HCEC 1CT (cell line): Measurements from ENCODE around the gene OXLD1.
"Not testable (repeated sequence)": the region's sequence is repeated elsewhere in the genome, so short reads cannot be mapped to it uniquely, and the experiment has no call there.

Experiments
- DNase-seq: peaks from one replicate; pipeline ENCODE4 v3.0.0-alpha.2; 2017

The OXLD1 gene

DNA sequence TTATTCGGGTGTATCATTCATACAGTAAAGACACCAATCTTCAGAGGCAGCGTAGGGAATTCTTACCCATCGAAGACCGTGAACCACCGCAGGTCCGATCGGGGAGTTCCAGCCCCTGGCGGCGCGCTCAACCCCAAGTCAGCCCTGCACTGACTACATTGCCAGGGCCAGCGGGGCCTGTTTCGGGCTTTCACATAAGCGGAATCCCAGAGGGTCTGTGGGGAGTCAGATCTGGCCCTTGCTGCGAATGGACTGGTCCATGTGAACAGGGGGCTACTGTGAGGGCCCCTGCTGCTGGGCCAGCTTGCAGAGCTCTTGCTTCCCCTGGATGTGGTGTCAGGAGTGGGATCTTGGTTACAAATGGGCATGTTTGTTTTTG lies 17.7 kb downstream of the OXLD1 start:
- DNase-seq, result no peak

- no peak for DNase-seq
Observed at GRCh38 chr17:81648013-81648706, 18.2 kb downstream of the OXLD1 start.

- no peak for DNase-seq
Observed at GRCh38 chr17:81647640-81648012, 18.8 kb downstream of the OXLD1 start.

- DNase-seq, result no peak
Observed at GRCh38 chr17:81646869-81647600, 19.4 kb downstream of the OXLD1 start.

DNA sequence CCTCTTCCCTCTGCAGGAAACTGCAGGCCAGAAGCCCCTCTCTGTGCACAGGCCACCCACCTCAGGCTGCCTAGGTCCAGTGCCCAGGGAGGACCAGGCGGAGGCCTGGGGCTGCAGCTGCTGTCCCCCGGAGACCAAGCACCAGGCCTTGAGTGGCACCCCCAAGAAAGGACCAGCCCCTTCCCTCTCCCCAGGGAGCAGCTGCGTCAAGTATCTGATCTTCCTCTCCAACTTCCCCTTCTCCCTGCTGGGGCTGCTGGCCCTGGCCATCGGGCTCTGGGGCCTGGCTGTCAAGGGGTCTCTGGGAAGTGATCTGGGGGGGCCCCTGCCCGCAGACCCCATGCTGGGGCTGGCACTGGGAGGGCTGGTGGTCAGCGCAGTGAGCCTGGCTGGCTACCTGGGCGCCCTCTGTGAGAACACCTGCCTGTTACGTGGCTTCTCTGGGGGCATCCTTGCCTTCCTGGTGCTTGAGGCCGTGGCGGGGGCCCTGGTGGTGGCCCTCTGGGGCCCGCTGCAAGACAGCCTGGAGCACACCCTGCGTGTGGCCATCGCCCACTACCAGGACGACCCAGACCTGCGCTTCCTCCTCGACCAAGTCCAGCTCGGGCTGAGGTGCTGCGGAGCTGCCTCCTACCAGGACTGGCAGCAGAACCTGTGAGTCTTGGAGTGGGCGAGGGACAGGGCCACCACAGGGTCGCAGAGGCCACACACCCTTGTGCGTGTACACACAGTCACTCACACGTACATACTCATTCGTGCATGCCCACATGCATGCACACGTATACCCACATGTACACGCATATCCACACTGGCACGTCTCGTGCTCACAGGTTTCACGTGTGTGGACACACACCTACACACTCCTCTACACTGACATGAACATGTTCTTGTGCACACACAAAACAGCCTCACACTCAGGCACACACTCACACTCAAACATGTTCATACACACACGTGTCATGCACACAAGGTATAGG lies 21.1 kb downstream of the OXLD1 start:
- DNase-seq, result no peak

- DNase-seq, result no peak
Observed at GRCh38 chr17:81644496-81644895, 21.9 kb downstream of the OXLD1 start.

- peak; percentile 85 for DNase-seq
Observed at GRCh38 chr17:81641825-81642489, 24.4 kb downstream of the OXLD1 start.

DNA sequence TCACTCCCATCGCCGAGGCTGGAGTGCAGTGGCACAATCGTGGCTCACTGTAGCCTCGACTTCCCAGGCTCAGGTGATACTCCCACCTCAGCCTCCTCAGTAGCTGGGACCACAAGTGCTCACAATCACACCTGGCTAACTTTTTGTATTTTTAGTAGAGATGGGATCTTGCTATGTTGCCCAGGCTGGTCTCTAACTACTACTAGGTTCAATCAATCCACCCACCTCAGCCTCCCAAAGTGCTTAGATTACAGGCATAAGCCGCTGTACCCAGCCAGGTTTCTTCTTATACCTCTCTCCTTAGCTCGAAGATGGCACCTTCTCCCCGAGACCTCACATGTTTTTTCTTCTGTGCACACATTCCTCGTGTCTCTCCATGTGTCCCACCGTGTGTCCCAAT lies 26.4 kb downstream of the OXLD1 start:
- DNase-seq, result no peak

GRCh38 chr17:81638683-81639082 lies 27.7 kb downstream of the OXLD1 start:
- no peak for DNase-seq

DNA sequence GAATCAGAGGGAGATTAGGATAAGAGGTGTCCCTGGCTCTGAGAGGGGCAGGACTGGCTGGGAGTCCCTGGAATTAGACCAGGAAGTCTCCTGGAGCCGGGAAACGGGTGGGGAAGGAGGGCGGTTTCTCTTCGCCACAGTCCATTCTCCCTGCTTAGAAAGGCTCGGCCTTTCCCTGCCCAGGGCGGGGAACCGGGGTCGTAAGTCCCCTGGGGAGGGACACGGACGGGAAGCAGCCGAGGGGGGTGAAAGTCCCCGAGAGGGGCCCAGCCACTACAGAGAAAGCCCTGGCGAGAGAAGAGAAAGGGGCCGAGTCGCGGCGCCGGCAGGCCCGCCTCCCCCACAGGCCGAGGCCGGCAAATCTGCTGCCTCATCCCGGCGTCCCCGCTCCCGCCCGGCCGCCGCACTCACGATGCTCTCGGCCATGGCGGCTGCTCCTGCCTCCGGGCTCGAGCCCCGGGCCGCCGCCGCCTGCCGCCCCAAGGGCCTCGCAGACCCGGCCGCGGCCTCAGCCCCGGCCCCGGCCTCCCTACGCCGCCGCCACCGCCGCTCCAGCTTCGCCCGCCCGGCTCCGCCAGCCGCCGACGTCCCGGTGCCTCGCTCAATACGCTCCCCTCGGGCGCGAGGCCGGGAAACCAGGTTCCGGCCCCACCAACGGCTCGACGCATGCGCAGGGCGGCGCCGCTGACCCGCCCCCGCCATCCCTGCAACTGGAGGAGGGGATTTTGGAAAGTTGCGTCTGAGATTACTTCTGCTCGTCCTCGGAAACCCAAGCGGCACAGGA lies 29.7 kb downstream of the OXLD1 start, which contains the start of the genes NPLOC4 and TSPAN10:
Gene NPLOC4 (minus strand): TSS at position 608 of the 784 bp plus-strand sequence. CDS start 182 bp downstream, at position 426.
Gene TSPAN10 (plus strand): TSS at position 692 of the 784 bp plus-strand sequence. CDS start 5,217 bp downstream, outside the sequence.
- DNase-seq, result peak; percentile 74

DNA sequence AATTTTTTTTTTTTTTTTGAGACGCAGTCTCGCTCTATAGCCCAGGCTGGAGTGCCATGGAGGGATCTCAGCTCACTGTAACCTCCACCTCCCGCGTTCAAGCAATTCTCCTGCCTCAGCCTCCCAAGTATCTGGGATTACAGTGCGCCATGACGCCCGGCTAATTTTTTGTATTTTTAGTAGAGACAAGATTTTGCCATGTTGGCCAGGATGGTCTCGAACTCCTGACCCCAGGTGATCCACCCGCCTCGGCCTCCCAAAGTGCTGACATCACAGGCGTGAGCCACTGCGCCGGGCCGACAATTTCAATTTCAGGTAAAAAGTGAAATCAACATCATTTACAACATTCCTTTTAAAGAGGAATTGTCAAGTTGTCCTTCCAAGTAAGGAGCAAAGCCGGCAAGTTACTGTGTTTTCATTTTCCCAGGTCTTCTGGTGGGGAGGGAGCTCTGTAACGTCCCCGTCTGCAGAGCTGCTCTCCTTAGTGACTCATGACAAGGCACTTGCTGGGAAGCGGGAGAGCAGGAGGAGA lies 30.4 kb downstream of the OXLD1 start:
- DNase-seq, result peak; percentile 35

GRCh38 chr17:81635431-81635830 lies 31.0 kb downstream of the OXLD1 start:
- no peak for DNase-seq

- no peak for DNase-seq
Observed at GRCh38 chr17:81631482-81631881, 34.9 kb downstream of the OXLD1 start.

GRCh38 chr17:81630274-81630673 lies 36.1 kb downstream of the OXLD1 start:
- no peak for DNase-seq

GRCh38 chr17:81621494-81622130 lies 44.8 kb downstream of the OXLD1 start:
- DNase-seq, result no peak

GRCh38 chr17:81618307-81618706 lies 48.1 kb downstream of the OXLD1 start:
- DNase-seq, result not testable (repeated sequence)

DNA sequence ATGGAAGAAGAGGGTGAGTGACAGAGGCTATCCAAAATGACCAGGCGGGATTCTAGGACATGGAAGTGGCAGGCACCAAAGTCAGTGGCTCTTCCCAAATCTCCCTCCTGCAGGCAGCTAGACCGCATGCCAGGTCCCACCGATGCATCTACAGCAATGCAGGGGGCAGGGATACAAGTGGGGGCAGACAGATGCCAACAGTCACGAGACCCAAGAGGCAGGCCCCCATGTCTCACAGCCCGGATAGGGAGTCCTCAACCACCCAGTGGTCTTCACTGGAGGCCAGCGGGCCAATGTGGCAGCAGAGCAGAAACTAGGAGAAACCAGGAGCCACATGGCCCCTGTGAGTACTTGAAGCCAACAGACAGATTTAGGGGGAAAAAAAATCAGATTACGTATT lies 49.5 kb downstream of the OXLD1 start:
- no peak for DNase-seq

DNA sequence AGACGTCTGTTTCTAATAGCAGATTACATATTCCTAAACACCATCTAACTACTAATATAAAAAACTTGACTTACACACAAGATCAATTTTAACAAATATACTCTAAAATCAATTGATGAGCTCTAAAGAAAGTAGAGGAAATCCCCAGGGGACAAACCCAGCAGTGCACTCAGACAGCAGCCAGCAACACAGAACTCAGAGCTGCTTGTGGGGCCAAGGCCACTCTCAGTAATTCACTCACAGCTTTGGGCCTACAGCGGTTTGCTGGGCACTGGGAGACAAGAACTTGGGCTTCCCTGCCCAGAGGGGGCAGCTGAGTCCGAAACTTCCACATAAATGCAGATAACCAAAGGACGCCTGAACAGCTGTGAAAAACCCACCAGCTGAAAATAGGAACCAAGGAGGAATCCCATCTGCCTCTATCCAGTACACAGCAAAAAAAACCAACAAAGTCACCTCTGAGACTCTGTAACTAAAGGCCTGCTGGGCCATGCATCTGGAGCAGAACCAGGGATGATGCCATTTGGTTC lies 50.9 kb downstream of the OXLD1 start:
- no peak for DNase-seq
